ENCODE results near the gene HPD. TPM values are rescaled to one million over a fixed set of nuclear protein-coding genes. Genes with fewer than 3 reads are reported as not detected.

Gene HPD
- total RNA-seq, 3 donors from 2014 or later, result 0.63 to 1.0 TPM; not detected in 1

GRCh38 chr12:121789800-121790728 lies 68.6 kb downstream of the HPD start:
- TF ChIP-seq, protein P1, sequence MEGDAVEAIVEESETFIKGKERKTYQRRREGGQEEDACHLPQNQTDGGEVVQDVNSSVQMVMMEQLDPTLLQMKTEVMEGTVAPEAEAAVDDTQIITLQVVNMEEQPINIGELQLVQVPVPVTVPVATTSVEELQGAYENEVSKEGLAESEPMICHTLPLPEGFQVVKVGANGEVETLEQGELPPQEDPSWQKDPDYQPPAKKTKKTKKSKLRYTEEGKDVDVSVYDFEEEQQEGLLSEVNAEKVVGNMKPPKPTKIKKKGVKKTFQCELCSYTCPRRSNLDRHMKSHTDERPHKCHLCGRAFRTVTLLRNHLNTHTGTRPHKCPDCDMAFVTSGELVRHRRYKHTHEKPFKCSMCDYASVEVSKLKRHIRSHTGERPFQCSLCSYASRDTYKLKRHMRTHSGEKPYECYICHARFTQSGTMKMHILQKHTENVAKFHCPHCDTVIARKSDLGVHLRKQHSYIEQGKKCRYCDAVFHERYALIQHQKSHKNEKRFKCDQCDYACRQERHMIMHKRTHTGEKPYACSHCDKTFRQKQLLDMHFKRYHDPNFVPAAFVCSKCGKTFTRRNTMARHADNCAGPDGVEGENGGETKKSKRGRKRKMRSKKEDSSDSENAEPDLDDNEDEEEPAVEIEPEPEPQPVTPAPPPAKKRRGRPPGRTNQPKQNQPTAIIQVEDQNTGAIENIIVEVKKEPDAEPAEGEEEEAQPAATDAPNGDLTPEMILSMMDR (IDR thresholded peaks at IDR 0.05), result no peak
- intact Hi-C loops (cut with DNase I, micrococcal nuclease), result no loop called here
- no peak overlapping the region for H3K4me3 ChIP-seq
- ATAC-seq, result peak; percentile 27
- H3K36me3 ChIP-seq (ENCODE audit: low read depth), result no peaks in the 10 kb centered on the region
- H3K9me3 ChIP-seq, result no peaks in the 10 kb centered on the region
- DNase-seq, result peak; percentile 78 to 95 (median 83)
- peaks cover 44% of the 10 kb centered on the region for H3K4me1 ChIP-seq (ENCODE audit: low read depth)

Other genes with a start within 250 kb of the HPD start
- gene ORAI1, start 232.3 kb downstream of the HPD start, total RNA-seq, result 10 to 100 TPM in 2 of 3 donors, 1 to 10 TPM in 1; 8.2 to 17.6 (median 13.6) TPM
- under 1 TPM; 0.17 to 0.35 (median 0.22) TPM for gene MORN3, start 189.2 kb downstream of the HPD start, total RNA-seq
- 10 to 100 TPM in 1 of 3 donors, 1 to 10 TPM in 2; 6.0 to 10.3 (median 6.4) TPM for gene TMEM120B, start 146.1 kb downstream of the HPD start, total RNA-seq
- 10 to 100 TPM; 45.5 to 86.7 (median 83.2) TPM for gene RHOF, start 65.2 kb downstream of the HPD start, total RNA-seq
- 10 to 100 TPM; 23.8 to 38.3 (median 27.5) TPM for gene SETD1B, start 54.9 kb downstream of the HPD start, total RNA-seq
- gene PSMD9, start 29.9 kb upstream of the HPD start, total RNA-seq, result 10 to 100 TPM; 45.0 to 45.6 (median 45.2) TPM
- gene CFAP251, start 59.7 kb upstream of the HPD start, total RNA-seq, result under 1 TPM; 0.14 to 0.92 (median 0.55) TPM
- 10 to 100 TPM in 1 of 3 donors, 1 to 10 TPM in 2; 5.2 to 11.6 (median 5.7) TPM for gene BCL7A, start 163.0 kb upstream of the HPD start, total RNA-seq
- gene MLXIP, start 219.9 kb upstream of the HPD start, total RNA-seq, result 100 to 1,000 TPM; 194 to 230 (median 201) TPM